Measurements from ENCODE around the gene ZBTB2. TPM values are rescaled to one million over a fixed set of nuclear protein-coding genes. Genes with fewer than 3 reads are reported as not detected.

Gene ZBTB2
- total and polyA plus RNA-seq, 8 donors: 3.1 to 6.6 (median 4.3) TPM

- no peaks in the 10 kb centered on the region for H3K36me3 ChIP-seq
- ATAC-seq: no peak
- H3K27me3 ChIP-seq: no peaks in the 10 kb centered on the region
- no peak for DNase-seq
- 3% methylated on average over 3 of the region's 3 CpGs for WGBS, 2 donors
- H3K4me1 ChIP-seq: peaks cover 21 to 36% (median 35%) of the 10 kb centered on the region in 3 donors
- peak overlapping the region in 2 of 4 donors; percentile 99 for H3K27ac ChIP-seq
- no peak for FAIRE-seq
- H3K4me3 ChIP-seq: peak overlapping the region in 2 of 4 donors; percentile 99
- TF ChIP-seq, protein P1, sequence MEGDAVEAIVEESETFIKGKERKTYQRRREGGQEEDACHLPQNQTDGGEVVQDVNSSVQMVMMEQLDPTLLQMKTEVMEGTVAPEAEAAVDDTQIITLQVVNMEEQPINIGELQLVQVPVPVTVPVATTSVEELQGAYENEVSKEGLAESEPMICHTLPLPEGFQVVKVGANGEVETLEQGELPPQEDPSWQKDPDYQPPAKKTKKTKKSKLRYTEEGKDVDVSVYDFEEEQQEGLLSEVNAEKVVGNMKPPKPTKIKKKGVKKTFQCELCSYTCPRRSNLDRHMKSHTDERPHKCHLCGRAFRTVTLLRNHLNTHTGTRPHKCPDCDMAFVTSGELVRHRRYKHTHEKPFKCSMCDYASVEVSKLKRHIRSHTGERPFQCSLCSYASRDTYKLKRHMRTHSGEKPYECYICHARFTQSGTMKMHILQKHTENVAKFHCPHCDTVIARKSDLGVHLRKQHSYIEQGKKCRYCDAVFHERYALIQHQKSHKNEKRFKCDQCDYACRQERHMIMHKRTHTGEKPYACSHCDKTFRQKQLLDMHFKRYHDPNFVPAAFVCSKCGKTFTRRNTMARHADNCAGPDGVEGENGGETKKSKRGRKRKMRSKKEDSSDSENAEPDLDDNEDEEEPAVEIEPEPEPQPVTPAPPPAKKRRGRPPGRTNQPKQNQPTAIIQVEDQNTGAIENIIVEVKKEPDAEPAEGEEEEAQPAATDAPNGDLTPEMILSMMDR (IDR thresholded peaks at IDR 0.05): no peak
- intact Hi-C loops (cut with DNase I): no loop called here
- H3K9me3 ChIP-seq: no peaks in the 10 kb centered on the region
Observed at GRCh38 chr6:151392427-151392826, 1.1 kb upstream of the ZBTB2 start.

- 1% methylated on average over 28 to 77 of the region's 78 CpGs for WGBS, 2 donors
- intact Hi-C loops (cut with DNase I): no loop called here
- no peak for FAIRE-seq
- peaks cover 17 to 29% (median 29%) of the 10 kb centered on the region in 3 donors for H3K4me1 ChIP-seq
- no peaks in the 10 kb centered on the region for H3K9me3 ChIP-seq
- no peaks in the 10 kb centered on the region for H3K36me3 ChIP-seq
- no peaks in the 10 kb centered on the region for H3K27me3 ChIP-seq
- H3K4me3 ChIP-seq: peak overlapping the region; percentile 80 to 99 (median 93)
- peak overlapping the region; percentile 98 to 99 (median 98) for H3K27ac ChIP-seq
- TF ChIP-seq, protein P1 (IDR thresholded peaks at IDR 0.05): no peak
- DNase-seq: peak in 5 of 6 donors; percentile 78 to 88 (median 81)
- ATAC-seq: peak; percentile 31 to 56 (median 52)
Observed at GRCh38 chr6:151390851-151391470, 398 bp downstream of the ZBTB2 start.

- peak; percentile 95 to 98 (median 98) for DNase-seq
- intact Hi-C loops (cut with DNase I): no loop called here
- Histone ChIP-seq H3K27ac (peak overlapping the region; percentile 98 to 99 (median 98)), H3K36me3 (no peaks in the 10 kb centered on the region), H3K4me3 (peak overlapping the region; percentile 80 to 99 (median 93)), H3K4me1 (peaks cover 16 to 24% (median 24%) of the 10 kb centered on the region in 3 donors), H3K27me3 (no peaks in the 10 kb centered on the region), H3K9me3 (no peaks in the 10 kb centered on the region)
- ATAC-seq: peak; percentile 82 to 90 (median 84)
- FAIRE-seq: no peak
- 0 to 1% methylated on average over 25 to 79 of the region's 79 CpGs for WGBS, 2 donors
- TF ChIP-seq, protein P1 (IDR thresholded peaks at IDR 0.05): no peak
Observed at GRCh38 chr6:151390276-151390850, 996 bp downstream of the ZBTB2 start.

DNA sequence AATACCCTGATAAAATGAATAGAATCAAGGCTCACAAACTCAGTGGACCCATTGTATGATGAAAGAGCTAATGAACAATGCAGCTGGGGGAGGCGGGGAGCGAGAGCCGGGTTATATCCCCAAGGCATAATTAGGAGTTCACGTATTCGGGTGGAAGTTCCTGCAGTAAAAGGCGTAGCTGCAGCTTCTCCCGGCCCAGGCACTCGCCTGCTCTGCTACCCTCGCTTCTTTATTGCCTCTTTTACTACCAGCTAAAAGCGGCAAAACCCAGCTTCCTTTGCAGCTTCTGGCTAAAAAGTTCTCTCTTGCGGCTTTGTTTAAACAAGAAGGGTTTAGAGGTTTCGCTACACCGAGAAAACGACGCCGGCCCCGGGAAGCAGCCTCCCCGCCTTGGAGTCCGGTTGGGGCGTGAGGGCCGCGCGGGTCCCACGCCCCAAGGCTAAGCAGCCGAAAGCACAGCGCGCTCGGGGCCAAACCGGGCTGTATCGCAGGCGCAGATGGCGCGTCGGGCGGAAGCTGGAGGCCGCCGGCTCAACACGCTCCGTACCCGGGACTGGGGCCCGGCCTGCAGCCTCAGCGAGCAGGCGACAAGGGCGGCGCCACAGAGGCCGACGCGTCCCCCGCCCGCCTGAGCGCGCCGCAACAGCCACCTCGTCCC, 1.6 kb downstream of the ZBTB2 start:
- Histone ChIP-seq H3K27me3 (no peaks in the 10 kb centered on the region), H3K36me3 (no peaks in the 10 kb centered on the region), H3K9me3 (no peaks in the 10 kb centered on the region), H3K27ac (peak overlapping the region; percentile 98 to 99 (median 98)), H3K4me3 (peak overlapping the region; percentile 80 to 99 (median 93)), H3K4me1 (peaks cover 16 to 27% (median 24%) of the 10 kb centered on the region in 3 donors)
- intact Hi-C loops (cut with DNase I): no loop called here
- DNase-seq: peak in 3 of 6 donors; percentile 37 to 64 (median 58)
- WGBS, 2 donors: 0% methylated on average over 36 to 54 of the region's 54 CpGs
- TF ChIP-seq, protein P1 (IDR thresholded peaks at IDR 0.05): no peak
- ATAC-seq: peak in 3 of 4 donors; percentile 13 to 22 (median 19)
- no peak for FAIRE-seq

Data from pancreas (tissue), 10 donors.